Progenitor cell of endocrine pancreas (in vitro differentiated cells): ENCODE data around the gene GALK1. TPM values are rescaled to one million over a fixed set of nuclear protein-coding genes. Genes with fewer than 3 reads are reported as not detected.

Source experiments
- DNase-seq: peaks from one replicate; pipeline ENCODE4 v3.0.0; 2021; ENCODE audit warnings: low spot score; ENCODE audit not compliant: unreplicated experiment
- H3K27ac Mint-ChIP-seq: 2 replicates; pipeline ENCODE4 v1.8.0; 2021; ENCODE audit warnings: mild to moderate bottlenecking, moderate library complexity, mixed read lengths
- H3K27me3 Mint-ChIP-seq: 2 replicates; pipeline ENCODE4 v1.8.0; 2021; ENCODE audit warnings: mixed read lengths
- H3K36me3 Mint-ChIP-seq: 2 replicates; pipeline ENCODE4 v1.8.0; 2022; ENCODE audit warnings: mixed read lengths; ENCODE audit not compliant: insufficient read depth
- H3K4me1 Mint-ChIP-seq: 2 replicates; pipeline ENCODE4 v1.8.0; 2021; ENCODE audit warnings: low read depth, mixed read lengths
- H3K4me3 Mint-ChIP-seq: 2 replicates; pipeline ENCODE4 v1.8.0; 2021; ENCODE audit warnings: low read depth, mild to moderate bottlenecking, moderate library complexity, mixed read lengths
- H3K9me3 Mint-ChIP-seq: 2 replicates; pipeline ENCODE4 v1.8.0; 2021; ENCODE audit warnings: low read depth, mixed read lengths
- CTCF ChIP-seq: fragments of 200-600 bp; sonication (generic); IDR thresholded peaks from one replicate; pipeline ENCODE4 v1.5.0; 2021; ENCODE audit warnings: antibody characterized with exemption, mild to moderate bottlenecking; ENCODE audit not compliant: unreplicated experiment
- total RNA-seq: library from RNA; stranded (reverse); gene quantifications from 2 replicates; pipeline ENCODE4 v1.2.1, GENCODE V29; 2021

Gene GALK1
- total RNA-seq, 1 donor from 2014 or later: 11.2 TPM

GRCh38 chr17:75727391-75727790 lies 37.6 kb downstream of the GALK1 start:
- H3K4me3 Mint-ChIP-seq: no peak overlapping the region
- no peak for TF ChIP-seq CTCF
- DNase-seq: no peak
- no peak overlapping the region for H3K27ac Mint-ChIP-seq
- no peaks in the 10 kb centered on the region for H3K9me3 Mint-ChIP-seq
- H3K27me3 Mint-ChIP-seq: no peaks in the 10 kb centered on the region
- H3K4me1 Mint-ChIP-seq: no peaks in the 10 kb centered on the region
- peaks cover 1% of the 10 kb centered on the region for H3K36me3 Mint-ChIP-seq

- TF ChIP-seq CTCF: no peak
- Mint-ChIP-seq H3K4me3 (no peak overlapping the region), H3K36me3 (peaks cover 1% of the 10 kb centered on the region), H3K27ac (no peak overlapping the region), H3K4me1 (no peaks in the 10 kb centered on the region), H3K27me3 (peaks cover 2% of the 10 kb centered on the region), H3K9me3 (no peaks in the 10 kb centered on the region)
- DNase-seq: no peak
Observed at GRCh38 chr17:75725504-75725903, 39.5 kb downstream of the GALK1 start.

GRCh38 chr17:75724016-75725003 lies 40.7 kb downstream of the GALK1 start:
- H3K9me3 Mint-ChIP-seq: no peaks in the 10 kb centered on the region
- H3K4me3 Mint-ChIP-seq: no peak overlapping the region
- no peak overlapping the region for H3K27ac Mint-ChIP-seq
- no peaks in the 10 kb centered on the region for H3K4me1 Mint-ChIP-seq
- DNase-seq: no peak
- H3K36me3 Mint-ChIP-seq: no peaks in the 10 kb centered on the region
- H3K27me3 Mint-ChIP-seq: peaks cover 14% of the 10 kb centered on the region
- TF ChIP-seq CTCF: no peak

GRCh38 chr17:75723171-75723930 lies 41.6 kb downstream of the GALK1 start:
- no peak for DNase-seq
- peaks cover 18% of the 10 kb centered on the region for H3K27me3 Mint-ChIP-seq
- H3K36me3 Mint-ChIP-seq: no peaks in the 10 kb centered on the region
- H3K4me1 Mint-ChIP-seq: no peaks in the 10 kb centered on the region
- H3K9me3 Mint-ChIP-seq: no peaks in the 10 kb centered on the region
- H3K4me3 Mint-ChIP-seq: no peak overlapping the region
- H3K27ac Mint-ChIP-seq: no peak overlapping the region
- TF ChIP-seq CTCF: no peak

GRCh38 chr17:75722542-75723095 lies 42.4 kb downstream of the GALK1 start:
- DNase-seq: no peak
- peaks cover 18% of the 10 kb centered on the region for H3K27me3 Mint-ChIP-seq
- no peaks in the 10 kb centered on the region for H3K4me1 Mint-ChIP-seq
- no peak overlapping the region for H3K27ac Mint-ChIP-seq
- no peaks in the 10 kb centered on the region for H3K36me3 Mint-ChIP-seq
- H3K9me3 Mint-ChIP-seq: no peaks in the 10 kb centered on the region
- H3K4me3 Mint-ChIP-seq: no peak overlapping the region
- no peak for TF ChIP-seq CTCF
